H1 (cell line): ENCODE measurements around the gene GRB7. TPM values are rescaled to one million over a fixed set of nuclear protein-coding genes. Genes with fewer than 3 reads are reported as not detected.
"Not testable (repeated sequence)": the region's sequence is repeated elsewhere in the genome, so short reads cannot be mapped to it uniquely, and the experiment has no call there.

Experiments
- CTCF ChIA-PET: fragments of 300-600 bp; sonication (Branson Sonifier 250); formaldehyde crosslinking; loops from one replicate; lab custom pipeline; 2021; ENCODE audit not compliant: partially characterized antibody; lab: Charles Lee
- POLR2A ChIA-PET: fragments of 300-600 bp; sonication (Branson Sonifier 250); formaldehyde crosslinking; loops from one replicate; lab custom pipeline; 2021; ENCODE audit warnings: inconsistent platforms; ENCODE audit not compliant: partially characterized antibody; lab: Charles Lee
- DNase-seq, 2 experiments: peaks; one replicate each; pipeline versions ENCODE4 v3.0.0 to v3.0.0-alpha.2; 2010 to 2022; ENCODE audit warnings: low spot score in 2 of 2, low read depth in 1 of 2, mixed read lengths in 1 of 2
- FAIRE-seq: peaks from 2 replicates; lab custom pipeline; 2011; peaks lifted over from hg19 to GRCh38; lab: Jason Lieb, UNC
- H2AFZ ChIP-seq: 2 replicates; pipeline ENCODE4 v1.8.1; 2012; ENCODE audit warnings: low read length, inconsistent platforms
- H2AK5ac ChIP-seq: 2 replicates; pipeline ENCODE4 v1.6.1; 2013; ENCODE audit warnings: low read depth, low read length
- H2BK120ac ChIP-seq: replicated peaks from 2 replicates; pipeline ENCODE3; 2013; ENCODE audit warnings: low read depth, low read length, inconsistent platforms
- H2BK12ac ChIP-seq: 2 replicates; pipeline ENCODE4 v1.6.1; 2013; ENCODE audit warnings: low read depth, low read length
- H2BK15ac ChIP-seq: 2 replicates; pipeline ENCODE4 v1.6.1; 2013; ENCODE audit warnings: low read length
- H2BK20ac ChIP-seq: 2 replicates; pipeline ENCODE4 v1.6.1; 2013; ENCODE audit warnings: low read length
- H2BK5ac ChIP-seq: 2 replicates; pipeline ENCODE4 v1.6.1; 2013; ENCODE audit warnings: low read depth, low read length
- H3K14ac ChIP-seq: 2 replicates; pipeline ENCODE4 v1.6.1; 2013; ENCODE audit warnings: inconsistent platforms; ENCODE audit not compliant: insufficient read length
- H3K18ac ChIP-seq: 2 replicates; pipeline ENCODE4 v1.6.1; 2013; ENCODE audit warnings: low read length; ENCODE audit errors: extremely low read depth
- H3K23ac ChIP-seq: 2 replicates; pipeline ENCODE4 v1.6.1; 2013; ENCODE audit warnings: inconsistent platforms; ENCODE audit not compliant: insufficient read length
- H3K23me2 ChIP-seq: 2 replicates; pipeline ENCODE4 v1.6.1; 2013; ENCODE audit warnings: low read depth, low read length
- H3K27ac ChIP-seq: 2 replicates; pipeline ENCODE4 v1.6.1; 2011; ENCODE audit warnings: low read depth, low read length, inconsistent platforms
- H3K27me3 ChIP-seq, 4 experiments: replicated peaks in 1 of 4; 1 replicate in 1 of 4; 2 replicates in 3 of 4; pipeline versions ENCODE4 v1.6.1 to v1.8.1; 2011 to 2013; ENCODE audit warnings: low read length in 3 of 4, mild to moderate bottlenecking in 3 of 4, inconsistent platforms in 2 of 4, mixed read lengths in 2 of 4, moderate library complexity in 1 of 4; ENCODE audit not compliant: control insufficient read depth in 3 of 4, insufficient read depth in 3 of 4; ENCODE audit errors: extremely low read depth in 1 of 4
- H3K36me3 ChIP-seq, 4 experiments: 2 replicates each; pipeline versions ENCODE4 v1.6.1 to v1.8.1; 2011 to 2013; ENCODE audit warnings: mild to moderate bottlenecking in 4 of 4, low read length in 3 of 4, moderate library complexity in 2 of 4, control low read depth in 1 of 4, inconsistent platforms in 1 of 4; ENCODE audit not compliant: insufficient read depth in 4 of 4, control insufficient read depth in 2 of 4
- H3K4ac ChIP-seq: replicated peaks from 2 replicates; pipeline ENCODE3; 2013; ENCODE audit warnings: low read length, low read depth, mixed read lengths, inconsistent platforms; ENCODE audit not compliant: insufficient read length
- H3K4me1 ChIP-seq, 4 experiments: replicated peaks in 1 of 4; 1 replicate in 1 of 4; 2 replicates in 3 of 4; pipeline versions ENCODE4 v1.6.1 to v1.8.1; 2011 to 2013; ENCODE audit warnings: low read length in 3 of 4, inconsistent platforms in 2 of 4, mixed read lengths in 1 of 4; ENCODE audit not compliant: insufficient read depth in 4 of 4, control insufficient read depth in 3 of 4
- H3K4me2 ChIP-seq, 2 experiments: 2 replicates each; pipeline versions ENCODE4 v1.6.1 to v1.8.1; 2011 to 2013; ENCODE audit warnings: low read depth in 2 of 2, low read length in 2 of 2, control low read depth in 1 of 2, inconsistent platforms in 1 of 2, mild to moderate bottlenecking in 1 of 2; ENCODE audit not compliant: insufficient read depth in 1 of 2
- H3K4me3 ChIP-seq, 4 experiments: fragments of 200-600, 300-600 bp in 1 of 4; sonication (generic), shearing (Covaris generic), sonication (Bioruptor Twin) in 1 of 4; 2 replicates each; pipeline versions ENCODE4 v1.5.1 to v1.8.1; 2011 to 2016; ENCODE audit warnings: low read length in 4 of 4, low read depth in 3 of 4, control low read depth in 2 of 4, inconsistent platforms in 2 of 4, mild to moderate bottlenecking in 2 of 4, mixed read lengths in 1 of 4, moderate library complexity in 1 of 4; ENCODE audit not compliant: insufficient read depth in 2 of 4; ENCODE audit errors: extremely low read depth in 1 of 4
- H3K56ac ChIP-seq: replicated peaks from 2 replicates; pipeline ENCODE3; 2013; ENCODE audit warnings: low read depth, mild to moderate bottlenecking, mixed read lengths, low read length, inconsistent platforms; ENCODE audit not compliant: insufficient read length
- H3K79me1 ChIP-seq: 2 replicates; pipeline ENCODE4 v1.6.1; 2013; ENCODE audit warnings: low read depth, low read length, control low read depth
- H3K79me2 ChIP-seq, 2 experiments: 2 replicates each; pipeline versions ENCODE4 v1.6.1 to v1.8.1; 2012 to 2013; ENCODE audit warnings: low read length in 2 of 2, mild to moderate bottlenecking in 2 of 2, inconsistent platforms in 1 of 2; ENCODE audit not compliant: insufficient read depth in 2 of 2, control insufficient read depth in 1 of 2
- H3K9ac ChIP-seq, 4 experiments: replicated peaks in 1 of 4; 1 replicate in 1 of 4; 2 replicates in 3 of 4; pipeline versions ENCODE4 v1.6.1 to v1.8.1; 2011 to 2013; ENCODE audit warnings: low read depth in 3 of 4, low read length in 3 of 4, control low read depth in 2 of 4, mild to moderate bottlenecking in 2 of 4, moderate library complexity in 2 of 4, inconsistent platforms in 1 of 4; ENCODE audit errors: extremely low read depth in 1 of 4
- H3K9me3 ChIP-seq, 2 experiments: 2 replicates each; pipeline versions ENCODE4 v1.6.1 to v1.8.1; 2012 to 2013; ENCODE audit warnings: mild to moderate bottlenecking in 2 of 2, moderate library complexity in 2 of 2, control low read depth in 1 of 2, inconsistent platforms in 1 of 2, low read depth in 1 of 2, low read length in 1 of 2, mixed read lengths in 1 of 2; ENCODE audit not compliant: insufficient read depth in 2 of 2
- H4K20me1 ChIP-seq, 2 experiments: replicated peaks in 1 of 2; 2 replicates each; pipeline versions ENCODE3 to v1.8.1; 2011 to 2013; ENCODE audit warnings: inconsistent platforms in 2 of 2, low read length in 2 of 2, mild to moderate bottlenecking in 1 of 2; ENCODE audit not compliant: insufficient read depth in 2 of 2, control insufficient read depth in 1 of 2
- H4K5ac ChIP-seq: 2 replicates; pipeline ENCODE4 v1.6.1; 2013; ENCODE audit warnings: low read length, low read depth, mixed read lengths, inconsistent platforms; ENCODE audit not compliant: insufficient read length
- H4K8ac ChIP-seq: 2 replicates; pipeline ENCODE4 v1.8.0; 2013; ENCODE audit warnings: mild to moderate bottlenecking, moderate library complexity, low read length, inconsistent platforms; ENCODE audit not compliant: insufficient read depth; ENCODE audit errors: extremely low read depth
- H4K91ac ChIP-seq: replicated peaks from 2 replicates; pipeline ENCODE3; 2013; ENCODE audit warnings: low read length, mixed read lengths, inconsistent platforms; ENCODE audit not compliant: insufficient read length
- POLR2AphosphoS5 ChIP-seq: IDR thresholded peaks from 2 replicates; pipeline ENCODE4 v1.6.1; 2011; ENCODE audit warnings: low read depth, low read length
- WGBS, 2 experiments: shearing (Covaris generic) in 1 of 2; methylation state at CpG; one replicate each; pipeline versions ENCODE4 v1.1.6 to v1.1.7; 2013 to 2015; ENCODE audit warnings: low lambda C conversion rate in 2 of 2, mixed read lengths in 2 of 2, inconsistent platforms in 1 of 2, low coverage in 1 of 2, missing lambda C conversion rate in 1 of 2; ENCODE audit not compliant: insufficient replicate concordance in 2 of 2, insufficient coverage in 1 of 2, insufficient read length in 1 of 2; ENCODE audit errors: extremely low coverage in 1 of 2, missing lambda C conversion rate in 1 of 2; 5-methylcytosine and 5-hydroxymethylcytosine counted together
- polyA plus RNA-seq, 7 experiments: library from polyadenylated mRNA; depleted of rRNA in 3 of 7; stranded (reverse) in 5 of 7; unstranded in 2 of 7; fragments of >200 nt in 5 of 7; fragments of 200-250 nt in 2 of 7; gene quantifications; 1 replicate in 5 of 7; 2 replicates in 1 of 7; 4 replicates in 1 of 7; pipeline versions ENCODE4 v1.2.1 to v1.2.3, GENCODE V29; 2011 to 2013; ENCODE audit warnings: missing spikeins in 2 of 7, mixed read lengths in 2 of 7
- total RNA-seq: library from RNA; stranded (reverse); fragmentation: NEBNext Ultra II Directional; extraction: Animal tissue kit (Norgen Biotek cat#: 25700); gene quantifications from 2 replicates; pipeline ENCODE4 v1.2.1, GENCODE V29; 2021

Gene GRB7
- total and polyA plus RNA-seq, 2 of the 8 experiments (the other 6 are each of a cell fraction or from before 2014, with no cell fraction given), result 32.2 to 41.5 TPM

- not testable (repeated sequence) for H4K5ac ChIP-seq, H3K9ac ChIP-seq, H3K79me2 ChIP-seq, H3K9me3 ChIP-seq, H2BK20ac ChIP-seq, H3K23ac ChIP-seq, H3K4me3 ChIP-seq, H3K27me3 ChIP-seq, H4K8ac ChIP-seq, H3K4ac ChIP-seq, H3K14ac ChIP-seq, H2AFZ ChIP-seq, H3K56ac ChIP-seq, H2BK12ac ChIP-seq, FAIRE-seq, H3K23me2 ChIP-seq, H3K4me2 ChIP-seq, H2AK5ac ChIP-seq, DNase-seq, H2BK120ac ChIP-seq, H2BK5ac ChIP-seq, H2BK15ac ChIP-seq, H4K91ac ChIP-seq, H3K79me1 ChIP-seq, H3K27ac ChIP-seq, H3K18ac ChIP-seq
- Histone ChIP-seq H3K36me3 (peaks cover 15 to 62% (median 39%) of the 10 kb centered on the region in 4 experiments), H4K20me1 (peaks cover 8 to 22% of the 10 kb centered on the region in 2 experiments), H3K4me1 (peaks cover 0 to 11% (median 4%) of the 10 kb centered on the region in 4 experiments; a peak in 6 of 7 replicates)
- 0 out of 2 replicates have a peak, but pooled peaks have one; percentile 1 for TF ChIP-seq POLR2AphosphoS5
- ChIA-PET CTCF (interaction anchor here (0.5 to 1.2 kb wide), 6 partner anchors 12 to 505 kb away, joined by 3 to 4 read pairs (median 3); no protein-coding TSS in a partner anchor), POLR2A (interaction anchor here (0.5 to 1.5 kb wide), 7 partner anchors 12 to 55 kb away, joined by 3 to 5 read pairs (median 3); partner anchors contain the start of gene PGAP3)
- WGBS, 2 experiments, result 100% methylated on average over 1 of the region's 1 CpG; no CpG with 5 or more reads in 1 of the 2 experiments
These were observed 11.8 kb upstream of the GRB7 start for GRCh38 chr17:39725923-39726322.
